SW 1271 (cell line): Measurements from ENCODE around the gene TMEM59.
"Not testable (repeated sequence)": the region's sequence is repeated elsewhere in the genome, so short reads cannot be mapped to it uniquely, and the experiment has no call there.

Experiments used
- DNase-seq, 2 experiments: peaks; one replicate each; lab custom pipeline; 2025; lab: John Stamatoyannopoulos, UW

TMEM59 gene

GRCh38 chr1:54052934-54053744 is at the start of gene TMEM59, which contains the start of gene TCEANC2:
TMEM59 (minus strand) TSS chr1:54053204; CDS start chr1:54053188, 16 bp downstream.
TCEANC2 (plus strand) TSS chr1:54053608; CDS start chr1:54054423, 815 bp downstream.
- peak; percentile 91 to 95 for DNase-seq

- no peak for DNase-seq
Measured at GRCh38 chr1:54100500-54100899, 47.5 kb upstream of the TMEM59 start.

- no peak for DNase-seq
Measured at GRCh38 chr1:54099061-54099610, 46.1 kb upstream of the TMEM59 start.

GRCh38 chr1:54096877-54097240 is 43.9 kb upstream of the TMEM59 start:
- no peak for DNase-seq

- DNase-seq, result no peak
Measured at GRCh38 chr1:54096227-54096876, 43.3 kb upstream of the TMEM59 start.

GRCh38 chr1:54095546-54096226 is 42.7 kb upstream of the TMEM59 start:
- DNase-seq, result no peak

- not testable (repeated sequence) for DNase-seq
Measured at GRCh38 chr1:54094730-54095105, 41.7 kb upstream of the TMEM59 start.

GRCh38 chr1:54094001-54094729 is 41.2 kb upstream of the TMEM59 start:
- DNase-seq, result no peak

GRCh38 chr1:54091666-54092065 is 38.7 kb upstream of the TMEM59 start:
- DNase-seq, result no peak

- no peak for DNase-seq
Measured at GRCh38 chr1:54088385-54088784, 35.4 kb upstream of the TMEM59 start.

GRCh38 chr1:54086754-54087153 is 33.8 kb upstream of the TMEM59 start:
- no peak for DNase-seq

- no peak for DNase-seq
Measured at GRCh38 chr1:54084794-54085193, 31.8 kb upstream of the TMEM59 start.

- peak in 1 of 2 experiments; percentile 15 for DNase-seq
Measured at GRCh38 chr1:54081306-54082270, 28.6 kb upstream of the TMEM59 start.

GRCh38 chr1:54080598-54081049 is 27.6 kb upstream of the TMEM59 start:
- DNase-seq, result no peak

- no peak for DNase-seq
Measured at GRCh38 chr1:54077359-54077758, 24.4 kb upstream of the TMEM59 start.

GRCh38 chr1:54070171-54070837 is 17.3 kb upstream of the TMEM59 start:
- DNase-seq, result peak in 1 of 2 experiments; percentile 65

GRCh38 chr1:54069791-54070170 is 16.8 kb upstream of the TMEM59 start:
- DNase-seq, result no peak

- DNase-seq, result no peak
Measured at GRCh38 chr1:54064299-54064698, 11.3 kb upstream of the TMEM59 start.

- no peak for DNase-seq
Measured at GRCh38 chr1:54054438-54054749, 1.4 kb upstream of the TMEM59 start.

GRCh38 chr1:54053745-54054437 is 887 bp upstream of the TMEM59 start:
- no peak for DNase-seq
